ENCODE data around the gene SND1.

The SND1 gene

DNA sequence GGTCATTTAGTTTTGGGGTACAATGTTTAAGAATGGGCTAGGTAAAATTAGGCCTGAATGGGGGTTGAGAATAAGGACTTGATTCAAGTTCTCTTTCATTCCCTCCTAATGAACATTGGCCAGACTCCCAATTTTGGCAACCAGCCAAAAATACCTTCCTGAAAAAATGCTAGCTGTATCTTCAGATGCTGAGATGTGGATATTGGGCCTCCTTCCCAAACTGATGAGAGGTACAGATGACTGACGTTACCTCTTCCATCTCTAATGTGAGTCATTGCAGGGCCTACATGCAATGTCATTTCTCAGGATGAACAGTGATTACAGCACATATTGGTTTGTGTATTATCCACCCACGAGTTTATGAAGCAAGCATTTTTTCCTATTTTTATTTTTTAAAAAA, 151.6 kb downstream of the SND1 start:
- no peaks in the 10 kb centered on the region for H3K9me2 ChIP-seq (replicated peaks; ENCODE audit: control insufficient read depth, low read length)
- H3K27ac ChIP-seq (ENCODE audit: low read depth, low read length) = no peak overlapping the region
- H3K9me3 ChIP-seq (ENCODE audit: control insufficient read depth, insufficient read depth, low read length) = no peaks in the 10 kb centered on the region
- TF ChIP-seq, protein P1, sequence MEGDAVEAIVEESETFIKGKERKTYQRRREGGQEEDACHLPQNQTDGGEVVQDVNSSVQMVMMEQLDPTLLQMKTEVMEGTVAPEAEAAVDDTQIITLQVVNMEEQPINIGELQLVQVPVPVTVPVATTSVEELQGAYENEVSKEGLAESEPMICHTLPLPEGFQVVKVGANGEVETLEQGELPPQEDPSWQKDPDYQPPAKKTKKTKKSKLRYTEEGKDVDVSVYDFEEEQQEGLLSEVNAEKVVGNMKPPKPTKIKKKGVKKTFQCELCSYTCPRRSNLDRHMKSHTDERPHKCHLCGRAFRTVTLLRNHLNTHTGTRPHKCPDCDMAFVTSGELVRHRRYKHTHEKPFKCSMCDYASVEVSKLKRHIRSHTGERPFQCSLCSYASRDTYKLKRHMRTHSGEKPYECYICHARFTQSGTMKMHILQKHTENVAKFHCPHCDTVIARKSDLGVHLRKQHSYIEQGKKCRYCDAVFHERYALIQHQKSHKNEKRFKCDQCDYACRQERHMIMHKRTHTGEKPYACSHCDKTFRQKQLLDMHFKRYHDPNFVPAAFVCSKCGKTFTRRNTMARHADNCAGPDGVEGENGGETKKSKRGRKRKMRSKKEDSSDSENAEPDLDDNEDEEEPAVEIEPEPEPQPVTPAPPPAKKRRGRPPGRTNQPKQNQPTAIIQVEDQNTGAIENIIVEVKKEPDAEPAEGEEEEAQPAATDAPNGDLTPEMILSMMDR (IDR thresholded peaks at IDR 0.05; ENCODE audit: low read depth, low read length, poor library complexity, severe bottlenecking) = no peak
- TF ChIP-seq EZH2phosphoT487 (IDR thresholded peaks at IDR 0.05; ENCODE audit: borderline replicate concordance, low read length) = no peak
- H4K20me1 ChIP-seq (ENCODE audit: control insufficient read depth, insufficient read depth, low read depth, low read length) = peaks cover 5% of the 10 kb centered on the region
- H3K4me2 ChIP-seq (ENCODE audit: low read length) = no peak overlapping the region
- H3K4me3 ChIP-seq (ENCODE audit: low read length) = no peak overlapping the region
- no peaks in the 10 kb centered on the region for H3F3A ChIP-seq (ENCODE audit: control insufficient read depth, insufficient read depth)
- H3K4me1 ChIP-seq (ENCODE audit: control insufficient read depth, low read length) = no peaks in the 10 kb centered on the region
- H3K79me2 ChIP-seq (ENCODE audit: control insufficient read depth, low read length) = peaks cover 43% of the 10 kb centered on the region
- no peaks in the 10 kb centered on the region for H3K27me3 ChIP-seq (ENCODE audit: control insufficient read depth, low read length)
- H3K36me3 ChIP-seq (ENCODE audit: control insufficient read depth, low read length) = peaks cover 32% of the 10 kb centered on the region

DNA sequence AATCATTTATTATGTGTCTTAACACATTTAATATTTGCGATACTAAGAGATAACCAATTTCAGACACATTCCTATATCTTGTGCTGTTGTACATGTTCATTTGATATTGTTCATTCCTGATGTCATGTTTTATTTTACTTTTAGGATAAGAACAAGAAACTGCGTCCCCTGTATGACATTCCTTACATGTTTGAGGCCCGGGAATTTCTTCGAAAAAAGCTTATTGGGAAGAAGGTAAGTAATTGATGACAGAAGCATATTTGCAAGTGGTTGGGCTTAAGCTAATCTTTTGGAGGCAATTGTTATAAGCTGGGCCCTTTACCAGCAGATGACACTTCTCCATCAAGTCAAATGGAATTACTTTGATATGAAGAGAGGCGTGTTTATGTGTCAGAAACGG, 155.3 kb downstream of the SND1 start:
- Histone ChIP-seq H3K27ac (ENCODE audit: low read depth, low read length) (no peak overlapping the region), H3K4me3 (ENCODE audit: low read length) (no peak overlapping the region), H3K4me1 (ENCODE audit: control insufficient read depth, low read length) (no peaks in the 10 kb centered on the region), H3K36me3 (ENCODE audit: control insufficient read depth, low read length) (peaks cover 50% of the 10 kb centered on the region), H3F3A (ENCODE audit: control insufficient read depth, insufficient read depth) (no peaks in the 10 kb centered on the region), H4K20me1 (ENCODE audit: control insufficient read depth, insufficient read depth, low read depth, low read length) (peaks cover 12% of the 10 kb centered on the region), H3K27me3 (ENCODE audit: control insufficient read depth, low read length) (no peaks in the 10 kb centered on the region), H3K9me3 (ENCODE audit: control insufficient read depth, insufficient read depth, low read length) (no peaks in the 10 kb centered on the region), H3K4me2 (ENCODE audit: low read length) (no peak overlapping the region), H3K9me2 (replicated peaks; ENCODE audit: control insufficient read depth, low read length) (no peaks in the 10 kb centered on the region), H3K79me2 (ENCODE audit: control insufficient read depth, low read length) (peaks cover 48% of the 10 kb centered on the region)
- no peak for TF ChIP-seq EZH2phosphoT487 (IDR thresholded peaks at IDR 0.05; ENCODE audit: borderline replicate concordance, low read length)
- TF ChIP-seq, protein P1 (IDR thresholded peaks at IDR 0.05; ENCODE audit: low read depth, low read length, poor library complexity, severe bottlenecking) = no peak

DNA sequence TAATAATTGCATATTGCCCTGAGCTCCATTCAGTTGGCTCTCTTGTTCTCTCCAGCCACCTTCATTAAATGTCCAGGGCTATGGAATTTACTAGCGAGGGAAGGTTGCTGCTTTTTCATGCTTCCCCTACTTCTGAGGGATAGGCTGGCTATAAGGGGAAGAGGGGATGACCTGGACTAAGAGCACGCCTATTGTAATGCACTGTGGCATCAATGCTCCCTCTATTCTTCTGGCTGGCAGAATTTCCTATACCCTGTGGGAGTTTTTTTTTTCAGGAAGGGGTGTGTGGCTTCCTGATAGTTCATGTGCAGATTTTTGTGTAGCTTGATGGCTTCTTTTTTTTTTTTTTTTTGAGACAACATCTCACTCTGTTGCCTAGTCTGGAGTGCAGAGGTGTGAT, 155.8 kb downstream of the SND1 start:
- no peak overlapping the region for H3K4me2 ChIP-seq (ENCODE audit: low read length)
- H3K36me3 ChIP-seq (ENCODE audit: control insufficient read depth, low read length) = peaks cover 55% of the 10 kb centered on the region
- no peak overlapping the region for H3K4me3 ChIP-seq (ENCODE audit: low read length)
- H3K27ac ChIP-seq (ENCODE audit: low read depth, low read length) = no peak overlapping the region
- H3K27me3 ChIP-seq (ENCODE audit: control insufficient read depth, low read length) = no peaks in the 10 kb centered on the region
- no peaks in the 10 kb centered on the region for H3K9me3 ChIP-seq (ENCODE audit: control insufficient read depth, insufficient read depth, low read length)
- TF ChIP-seq, protein P1 (IDR thresholded peaks at IDR 0.05; ENCODE audit: low read depth, low read length, poor library complexity, severe bottlenecking) = no peak
- TF ChIP-seq EZH2phosphoT487 (IDR thresholded peaks at IDR 0.05; ENCODE audit: borderline replicate concordance, low read length) = no peak
- peaks cover 49% of the 10 kb centered on the region for H3K79me2 ChIP-seq (ENCODE audit: control insufficient read depth, low read length)
- no peaks in the 10 kb centered on the region for H3F3A ChIP-seq (ENCODE audit: control insufficient read depth, insufficient read depth)
- H4K20me1 ChIP-seq (ENCODE audit: control insufficient read depth, insufficient read depth, low read depth, low read length) = peaks cover 12% of the 10 kb centered on the region
- no peaks in the 10 kb centered on the region for H3K4me1 ChIP-seq (ENCODE audit: control insufficient read depth, low read length)
- no peaks in the 10 kb centered on the region for H3K9me2 ChIP-seq (replicated peaks; ENCODE audit: control insufficient read depth, low read length)
